WTC11 (cell line): Measurements from ENCODE around the gene TP63. TPM values are rescaled to one million over a fixed set of nuclear protein-coding genes. Genes with fewer than 3 reads are reported as not detected.

Experiments used
- ATAC-seq: fragments of 200-7000 bp; cut with Tn5 transposase; 2 replicates; pipeline ENCODE4 v1.10.0; 2021; ENCODE audit warnings: mild to moderate bottlenecking, moderate library complexity
- CTCF ChIA-PET: fragments of 300-600 bp; sonication (Branson Sonifier 250); formaldehyde crosslinking; loops from one replicate; lab custom pipeline; 2021; ENCODE audit warnings: antibody characterized with exemption; lab: Charles Lee
- POLR2A ChIA-PET: fragments of 350-600 bp; sonication (Branson Sonifier 250); formaldehyde crosslinking; loops from one replicate; lab custom pipeline; 2021; ENCODE audit warnings: antibody characterized with exemption; lab: Charles Lee
- DNase-seq: peaks from one replicate; pipeline ENCODE4 v3.0.0; 2021; ENCODE audit warnings: low spot score
- H3K27ac Mint-ChIP-seq: 2 replicates; pipeline ENCODE4 v1.8.0; 2021; ENCODE audit warnings: mixed read lengths
- H3K27me3 Mint-ChIP-seq: 2 replicates; pipeline ENCODE4 v1.8.0; 2021; ENCODE audit warnings: low read depth, mild to moderate bottlenecking, moderate library complexity, mixed read lengths
- H3K36me3 Mint-ChIP-seq: 2 replicates; pipeline ENCODE4 v1.8.0; 2021; ENCODE audit warnings: mixed read lengths
- H3K4me1 Mint-ChIP-seq: 2 replicates; pipeline ENCODE4 v1.8.0; 2022; ENCODE audit warnings: mixed read lengths
- H3K4me3 Mint-ChIP-seq: 2 replicates; pipeline ENCODE4 v1.8.0; 2021; ENCODE audit warnings: mild to moderate bottlenecking, moderate library complexity, mixed read lengths
- H3K9me3 Mint-ChIP-seq: 2 replicates; pipeline ENCODE4 v1.8.0; 2021; ENCODE audit warnings: mixed read lengths
- ESRRA ChIP-seq: sonication (generic); formaldehyde crosslinking; IDR thresholded peaks from 2 replicates; pipeline ENCODE4 v1.8.1; 2022; ENCODE audit warnings: mild to moderate bottlenecking, missing genetic modification reagents, borderline replicate concordance
- FOXJ3 ChIP-seq: sonication (generic); formaldehyde crosslinking; IDR thresholded peaks from 2 replicates; pipeline ENCODE4 v1.9.0; 2021; ENCODE audit warnings: missing genetic modification reagents, mild to moderate bottlenecking, borderline replicate concordance
- GABPB1 ChIP-seq: sonication (generic); formaldehyde crosslinking; IDR thresholded peaks from 2 replicates; pipeline ENCODE4 v1.8.1; 2023; ENCODE audit warnings: mild to moderate bottlenecking, missing genetic modification reagents
- MXD4 ChIP-seq: fragments of 250-450 bp; sonication (Bioruptor Pico); IDR thresholded peaks from 2 replicates; pipeline ENCODE4 v1.8.0; 2021; ENCODE audit warnings: mild to moderate bottlenecking, moderate library complexity, borderline replicate concordance
- NFATC4 ChIP-seq: fragments of 250-450 bp; sonication (Bioruptor Pico); IDR thresholded peaks from 2 replicates; pipeline ENCODE4 v1.9.0; 2021; ENCODE audit warnings: mild to moderate bottlenecking
- RORB ChIP-seq: fragments of 250-450 bp; sonication (Bioruptor Pico); IDR thresholded peaks from 2 replicates; pipeline ENCODE4 v1.9.0; 2021; ENCODE audit warnings: mild to moderate bottlenecking
- SMAD3 ChIP-seq: sonication (generic); formaldehyde crosslinking; IDR thresholded peaks from 2 replicates; pipeline ENCODE4 v1.8.0; 2022; ENCODE audit warnings: missing genetic modification reagents, mild to moderate bottlenecking, borderline replicate concordance
- ZNF219 ChIP-seq: sonication (generic); formaldehyde crosslinking; IDR thresholded peaks from 2 replicates; pipeline ENCODE4 v1.8.0; 2023; ENCODE audit warnings: missing genetic modification reagents, mild to moderate bottlenecking, borderline replicate concordance
- ZNF317 ChIP-seq: sonication (generic); formaldehyde crosslinking; IDR thresholded peaks from 2 replicates; pipeline ENCODE4 v1.8.1; 2023; ENCODE audit warnings: low read depth, mild to moderate bottlenecking, moderate library complexity, missing genetic modification reagents, borderline replicate concordance
- total RNA-seq: library from RNA; stranded (reverse); gene quantifications from 3 replicates; pipeline ENCODE4 v1.2.3, GENCODE V29; 2021
- TF ChIP-seq, protein P1 (sequence below): sonication (generic); formaldehyde crosslinking; conservative IDR thresholded peaks from 2 replicates; pipeline ENCODE4 v1.8.1; 2023; ENCODE audit warnings: mild to moderate bottlenecking, low read depth, missing genetic modification reagents, moderate library complexity
- TF ChIP-seq, protein P2 (sequence below): fragments of 250-450 bp; sonication (Bioruptor Pico); IDR thresholded peaks from 2 replicates; pipeline ENCODE4 v1.9.0; 2021; ENCODE audit warnings: moderate library complexity, mild to moderate bottlenecking, inconsistent platforms, borderline replicate concordance
- TF ChIP-seq, protein P3 (sequence below): sonication (generic); formaldehyde crosslinking; IDR thresholded peaks from 2 replicates; pipeline ENCODE4 v1.8.1; 2022; ENCODE audit warnings: low read depth, mild to moderate bottlenecking, moderate library complexity, missing genetic modification reagents, borderline replicate concordance
- TF ChIP-seq, protein P4 (sequence below): fragments of 250-450 bp; sonication (Bioruptor Pico); IDR thresholded peaks from 2 replicates; pipeline ENCODE4 v2.1.2; 2022; ENCODE audit warnings: mild to moderate bottlenecking, moderate library complexity
- TF ChIP-seq, protein P5 (sequence below): sonication (generic); formaldehyde crosslinking; IDR thresholded peaks from 2 replicates; pipeline ENCODE4 v1.8.1; 2022; ENCODE audit warnings: mild to moderate bottlenecking, missing genetic modification reagents, moderate library complexity, borderline replicate concordance
- TF ChIP-seq, protein P6 (sequence below): sonication (generic); formaldehyde crosslinking; IDR thresholded peaks from 2 replicates; pipeline ENCODE4 v1.8.0; 2022; ENCODE audit warnings: mild to moderate bottlenecking, missing genetic modification reagents
- TF ChIP-seq, protein P7 (sequence below): fragments of 250-450 bp; sonication (Bioruptor Pico); IDR thresholded peaks from 2 replicates; pipeline ENCODE4 v1.9.0; 2021; ENCODE audit warnings: mild to moderate bottlenecking
- TF ChIP-seq, protein P8 (sequence below): sonication (generic); formaldehyde crosslinking; IDR thresholded peaks from 2 replicates; pipeline ENCODE4 v1.8.1; 2023; ENCODE audit warnings: mild to moderate bottlenecking, missing genetic modification reagents, moderate library complexity

Gene TP63
- total RNA-seq, 1 experiment from 2014 or later, result 0.09 TPM

DNA sequence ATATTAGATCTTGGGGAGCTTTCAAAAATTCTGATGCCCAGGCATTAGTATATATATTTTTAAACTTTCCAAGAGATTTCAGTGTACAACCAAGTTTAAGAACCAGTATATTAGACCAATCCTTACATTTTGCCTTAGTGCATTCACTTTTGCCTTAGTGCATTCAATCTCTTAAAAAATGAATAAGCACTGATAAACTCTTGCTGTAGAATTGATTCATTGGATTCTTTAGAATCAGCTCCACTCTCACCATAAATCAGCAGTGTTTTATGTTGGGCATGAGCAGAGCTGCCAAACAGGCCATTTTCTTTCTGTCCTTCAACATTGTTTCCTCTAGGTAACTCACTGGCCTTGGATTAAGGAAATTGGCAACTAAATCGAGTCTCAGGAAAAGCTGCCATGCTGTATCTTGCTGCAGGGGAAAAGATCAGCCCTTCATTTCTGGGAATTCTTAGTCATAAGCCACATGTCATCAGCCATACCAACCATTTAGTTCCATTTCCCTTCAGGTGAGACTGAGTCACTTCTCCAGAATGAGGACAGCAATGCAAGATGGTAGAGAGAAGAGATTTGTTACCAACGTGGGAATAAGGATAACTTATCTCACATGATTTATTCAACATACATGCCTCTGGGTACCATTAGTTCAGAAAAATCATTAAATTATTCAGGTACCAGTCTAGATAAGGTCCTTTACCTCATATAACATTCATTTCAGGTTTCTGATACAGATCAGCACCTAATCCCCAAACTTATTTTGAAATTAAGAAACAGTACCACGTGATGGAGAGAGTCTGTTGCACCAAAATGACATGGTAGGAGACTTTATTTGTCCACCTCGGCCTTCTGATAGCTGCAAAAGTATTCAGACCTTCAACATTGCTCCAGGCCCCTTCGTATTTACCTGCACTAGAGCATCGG, 297.0 kb downstream of the TP63 start (continued):
- TF ChIP-seq, protein P1, sequence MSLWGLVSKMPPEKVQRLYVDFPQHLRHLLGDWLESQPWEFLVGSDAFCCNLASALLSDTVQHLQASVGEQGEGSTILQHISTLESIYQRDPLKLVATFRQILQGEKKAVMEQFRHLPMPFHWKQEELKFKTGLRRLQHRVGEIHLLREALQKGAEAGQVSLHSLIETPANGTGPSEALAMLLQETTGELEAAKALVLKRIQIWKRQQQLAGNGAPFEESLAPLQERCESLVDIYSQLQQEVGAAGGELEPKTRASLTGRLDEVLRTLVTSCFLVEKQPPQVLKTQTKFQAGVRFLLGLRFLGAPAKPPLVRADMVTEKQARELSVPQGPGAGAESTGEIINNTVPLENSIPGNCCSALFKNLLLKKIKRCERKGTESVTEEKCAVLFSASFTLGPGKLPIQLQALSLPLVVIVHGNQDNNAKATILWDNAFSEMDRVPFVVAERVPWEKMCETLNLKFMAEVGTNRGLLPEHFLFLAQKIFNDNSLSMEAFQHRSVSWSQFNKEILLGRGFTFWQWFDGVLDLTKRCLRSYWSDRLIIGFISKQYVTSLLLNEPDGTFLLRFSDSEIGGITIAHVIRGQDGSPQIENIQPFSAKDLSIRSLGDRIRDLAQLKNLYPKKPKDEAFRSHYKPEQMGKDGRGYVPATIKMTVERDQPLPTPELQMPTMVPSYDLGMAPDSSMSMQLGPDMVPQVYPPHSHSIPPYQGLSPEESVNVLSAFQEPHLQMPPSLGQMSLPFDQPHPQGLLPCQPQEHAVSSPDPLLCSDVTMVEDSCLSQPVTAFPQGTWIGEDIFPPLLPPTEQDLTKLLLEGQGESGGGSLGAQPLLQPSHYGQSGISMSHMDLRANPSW (CRISPR knock-in tag), result no peak
- TF ChIP-seq, protein P2, sequence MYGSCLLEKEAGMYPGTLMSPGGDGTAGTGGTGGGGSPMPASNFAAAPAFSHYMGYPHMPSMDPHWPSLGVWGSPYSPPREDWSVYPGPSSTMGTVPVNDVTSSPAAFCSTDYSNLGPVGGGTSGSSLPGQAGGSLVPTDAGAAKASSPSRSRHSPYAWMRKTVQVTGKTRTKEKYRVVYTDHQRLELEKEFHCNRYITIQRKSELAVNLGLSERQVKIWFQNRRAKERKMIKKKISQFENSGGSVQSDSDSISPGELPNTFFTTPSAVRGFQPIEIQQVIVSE (CRISPR knock-in tag), result no peak
- TF ChIP-seq RORB (CRISPR knock-in tag) (no peak), ZNF317 (no peak), FOXJ3 (CRISPR knock-in tag) (no peak)
- TF ChIP-seq, protein P3, sequence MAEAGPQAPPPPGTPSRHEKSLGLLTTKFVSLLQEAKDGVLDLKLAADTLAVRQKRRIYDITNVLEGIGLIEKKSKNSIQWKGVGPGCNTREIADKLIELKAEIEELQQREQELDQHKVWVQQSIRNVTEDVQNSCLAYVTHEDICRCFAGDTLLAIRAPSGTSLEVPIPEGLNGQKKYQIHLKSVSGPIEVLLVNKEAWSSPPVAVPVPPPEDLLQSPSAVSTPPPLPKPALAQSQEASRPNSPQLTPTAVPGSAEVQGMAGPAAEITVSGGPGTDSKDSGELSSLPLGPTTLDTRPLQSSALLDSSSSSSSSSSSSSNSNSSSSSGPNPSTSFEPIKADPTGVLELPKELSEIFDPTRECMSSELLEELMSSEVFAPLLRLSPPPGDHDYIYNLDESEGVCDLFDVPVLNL (CRISPR knock-in tag), result no peak
- TF ChIP-seq, protein P4, sequence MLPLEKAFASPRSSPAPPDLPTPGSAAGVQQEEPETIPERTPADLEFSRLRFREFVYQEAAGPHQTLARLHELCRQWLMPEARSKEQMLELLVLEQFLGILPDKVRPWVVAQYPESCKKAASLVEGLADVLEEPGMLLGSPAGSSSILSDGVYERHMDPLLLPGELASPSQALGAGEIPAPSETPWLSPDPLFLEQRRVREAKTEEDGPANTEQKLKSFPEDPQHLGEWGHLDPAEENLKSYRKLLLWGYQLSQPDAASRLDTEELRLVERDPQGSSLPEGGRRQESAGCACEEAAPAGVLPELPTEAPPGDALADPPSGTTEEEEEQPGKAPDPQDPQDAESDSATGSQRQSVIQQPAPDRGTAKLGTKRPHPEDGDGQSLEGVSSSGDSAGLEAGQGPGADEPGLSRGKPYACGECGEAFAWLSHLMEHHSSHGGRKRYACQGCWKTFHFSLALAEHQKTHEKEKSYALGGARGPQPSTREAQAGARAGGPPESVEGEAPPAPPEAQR, result no peak
- TF ChIP-seq, protein P5, sequence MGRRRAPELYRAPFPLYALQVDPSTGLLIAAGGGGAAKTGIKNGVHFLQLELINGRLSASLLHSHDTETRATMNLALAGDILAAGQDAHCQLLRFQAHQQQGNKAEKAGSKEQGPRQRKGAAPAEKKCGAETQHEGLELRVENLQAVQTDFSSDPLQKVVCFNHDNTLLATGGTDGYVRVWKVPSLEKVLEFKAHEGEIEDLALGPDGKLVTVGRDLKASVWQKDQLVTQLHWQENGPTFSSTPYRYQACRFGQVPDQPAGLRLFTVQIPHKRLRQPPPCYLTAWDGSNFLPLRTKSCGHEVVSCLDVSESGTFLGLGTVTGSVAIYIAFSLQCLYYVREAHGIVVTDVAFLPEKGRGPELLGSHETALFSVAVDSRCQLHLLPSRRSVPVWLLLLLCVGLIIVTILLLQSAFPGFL, result no peak

DNA sequence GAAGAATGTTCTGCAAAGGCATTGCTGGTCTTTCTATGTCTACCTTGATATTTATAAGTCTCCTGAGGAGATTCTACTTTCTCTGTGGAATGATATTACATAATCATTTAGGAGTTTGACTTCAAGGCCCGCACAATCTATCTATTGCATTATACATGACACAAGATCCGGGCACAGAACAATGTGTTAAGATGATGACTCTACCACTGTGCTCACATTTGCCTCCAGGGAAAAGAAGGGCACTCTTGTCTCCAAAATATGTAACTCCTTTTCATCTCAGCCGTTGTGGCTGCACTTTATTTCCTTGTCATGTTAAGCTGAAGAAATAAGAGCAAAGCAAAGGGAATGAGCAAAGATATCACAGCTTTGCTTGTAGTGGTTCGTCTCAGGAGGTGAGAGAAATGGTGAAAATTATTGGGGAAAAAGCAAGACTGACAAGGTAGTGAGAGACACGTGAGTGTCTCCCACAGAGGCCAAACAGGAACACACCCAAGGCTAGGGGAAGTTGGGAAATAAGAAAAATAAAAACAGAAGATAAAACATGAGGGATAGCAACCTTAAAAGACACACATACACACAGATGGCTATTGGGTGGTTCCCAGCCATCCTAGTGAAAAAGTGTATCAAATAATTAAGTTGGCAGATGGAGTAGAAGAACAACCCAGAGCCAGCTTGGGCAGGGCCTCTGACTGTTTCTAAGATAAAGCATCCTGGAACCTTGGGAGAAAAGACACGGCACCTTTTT, 305.2 kb downstream of the TP63 start:
- ChIA-PET CTCF (no interaction called here), POLR2A (no interaction called here)
- Mint-ChIP-seq H3K9me3 (peaks cover 18% of the 10 kb centered on the region), H3K4me3 (no peak overlapping the region), H3K27me3 (no peaks in the 10 kb centered on the region), H3K36me3 (no peaks in the 10 kb centered on the region), H3K4me1 (no peaks in the 10 kb centered on the region), H3K27ac (no peak overlapping the region)
- ATAC-seq (no peak), DNase-seq (no peak)
- TF ChIP-seq GABPB1 (CRISPR knock-in tag) (no peak), NFATC4 (CRISPR knock-in tag) (no peak), ESRRA (CRISPR knock-in tag) (no peak), SMAD3 (CRISPR knock-in tag) (no peak), MXD4 (CRISPR knock-in tag) (no peak), ZNF219 (CRISPR knock-in tag) (no peak), ZNF317 (no peak)
- TF ChIP-seq, protein P6, sequence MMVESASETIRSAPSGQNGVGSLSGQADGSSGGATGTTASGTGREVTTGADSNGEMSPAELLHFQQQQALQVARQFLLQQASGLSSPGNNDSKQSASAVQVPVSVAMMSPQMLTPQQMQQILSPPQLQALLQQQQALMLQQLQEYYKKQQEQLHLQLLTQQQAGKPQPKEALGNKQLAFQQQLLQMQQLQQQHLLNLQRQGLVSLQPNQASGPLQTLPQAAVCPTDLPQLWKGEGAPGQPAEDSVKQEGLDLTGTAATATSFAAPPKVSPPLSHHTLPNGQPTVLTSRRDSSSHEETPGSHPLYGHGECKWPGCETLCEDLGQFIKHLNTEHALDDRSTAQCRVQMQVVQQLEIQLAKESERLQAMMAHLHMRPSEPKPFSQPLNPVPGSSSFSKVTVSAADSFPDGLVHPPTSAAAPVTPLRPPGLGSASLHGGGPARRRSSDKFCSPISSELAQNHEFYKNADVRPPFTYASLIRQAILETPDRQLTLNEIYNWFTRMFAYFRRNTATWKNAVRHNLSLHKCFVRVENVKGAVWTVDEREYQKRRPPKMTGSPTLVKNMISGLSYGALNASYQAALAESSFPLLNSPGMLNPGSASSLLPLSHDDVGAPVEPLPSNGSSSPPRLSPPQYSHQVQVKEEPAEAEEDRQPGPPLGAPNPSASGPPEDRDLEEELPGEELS, result no peak
- TF ChIP-seq, protein P3 (CRISPR knock-in tag), result no peak
- TF ChIP-seq, protein P7, sequence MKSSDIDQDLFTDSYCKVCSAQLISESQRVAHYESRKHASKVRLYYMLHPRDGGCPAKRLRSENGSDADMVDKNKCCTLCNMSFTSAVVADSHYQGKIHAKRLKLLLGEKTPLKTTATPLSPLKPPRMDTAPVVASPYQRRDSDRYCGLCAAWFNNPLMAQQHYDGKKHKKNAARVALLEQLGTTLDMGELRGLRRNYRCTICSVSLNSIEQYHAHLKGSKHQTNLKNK (CRISPR knock-in tag), result no peak
- TF ChIP-seq, protein P1 (CRISPR knock-in tag), result no peak
- TF ChIP-seq, protein P8, sequence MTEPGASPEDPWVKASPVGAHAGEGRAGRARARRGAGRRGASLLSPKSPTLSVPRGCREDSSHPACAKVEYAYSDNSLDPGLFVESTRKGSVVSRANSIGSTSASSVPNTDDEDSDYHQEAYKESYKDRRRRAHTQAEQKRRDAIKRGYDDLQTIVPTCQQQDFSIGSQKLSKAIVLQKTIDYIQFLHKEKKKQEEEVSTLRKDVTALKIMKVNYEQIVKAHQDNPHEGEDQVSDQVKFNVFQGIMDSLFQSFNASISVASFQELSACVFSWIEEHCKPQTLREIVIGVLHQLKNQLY (CRISPR knock-in tag), result no peak
